NCI-H2227 (cell line): ENCODE data around the gene MACROH2A1.

ENCODE experiments used
- DNase-seq: peaks from one replicate; lab custom pipeline; 2025; ENCODE audit not compliant: unreplicated experiment; lab: John Stamatoyannopoulos, UW

The MACROH2A1 gene

DNA sequence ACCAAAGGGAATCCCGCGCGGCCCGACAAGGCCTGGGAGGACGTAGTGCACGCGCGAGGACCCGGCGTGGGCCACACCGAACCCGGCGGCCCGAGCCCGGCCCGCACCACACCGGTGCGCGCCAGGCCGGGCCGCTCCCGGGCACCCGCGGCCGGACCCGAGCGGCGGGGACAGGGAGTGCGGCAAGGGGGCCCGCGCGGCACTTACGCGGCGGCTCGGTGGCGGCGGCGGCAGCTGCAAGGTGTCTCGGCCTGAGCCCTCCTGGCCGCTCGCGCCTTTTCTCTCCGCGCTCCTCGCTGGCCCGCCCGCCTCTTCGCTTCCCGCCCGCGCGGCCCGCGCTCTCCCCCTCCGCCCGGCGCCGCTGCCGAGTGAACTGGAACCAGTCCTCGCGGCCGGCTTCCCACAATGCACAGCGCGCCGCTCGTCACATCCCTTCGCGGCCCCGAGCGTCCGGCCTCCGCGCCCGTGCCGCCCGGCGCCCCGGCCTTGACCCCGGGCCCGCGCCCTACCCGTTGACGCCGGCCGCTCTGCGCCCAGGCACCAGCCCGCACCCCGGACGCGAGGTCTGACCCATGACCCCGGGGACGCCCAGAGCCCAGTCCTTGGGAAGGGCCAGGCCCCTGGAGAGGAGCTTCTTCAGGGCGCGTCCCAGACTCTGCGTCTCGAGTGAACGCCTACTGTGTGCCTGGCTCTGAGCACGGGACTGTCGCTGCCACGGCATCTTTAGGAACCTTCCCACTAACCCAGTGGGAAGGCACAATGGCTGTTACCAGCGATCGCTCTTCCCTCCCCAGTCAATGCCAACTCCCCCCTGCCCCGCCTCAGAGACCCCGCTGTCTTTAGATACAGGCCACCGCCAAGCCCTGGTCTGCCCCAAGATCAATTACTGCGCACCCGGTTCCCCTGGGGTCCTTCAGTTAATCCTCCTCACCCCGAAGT, at the start of gene MACROH2A1:
Gene MACROH2A1, minus strand, starts transcription at position 377 of the 939 bp plus-strand sequence. CDS start 10,138 bp downstream, outside the sequence.
- peak; percentile 87 for DNase-seq

DNA sequence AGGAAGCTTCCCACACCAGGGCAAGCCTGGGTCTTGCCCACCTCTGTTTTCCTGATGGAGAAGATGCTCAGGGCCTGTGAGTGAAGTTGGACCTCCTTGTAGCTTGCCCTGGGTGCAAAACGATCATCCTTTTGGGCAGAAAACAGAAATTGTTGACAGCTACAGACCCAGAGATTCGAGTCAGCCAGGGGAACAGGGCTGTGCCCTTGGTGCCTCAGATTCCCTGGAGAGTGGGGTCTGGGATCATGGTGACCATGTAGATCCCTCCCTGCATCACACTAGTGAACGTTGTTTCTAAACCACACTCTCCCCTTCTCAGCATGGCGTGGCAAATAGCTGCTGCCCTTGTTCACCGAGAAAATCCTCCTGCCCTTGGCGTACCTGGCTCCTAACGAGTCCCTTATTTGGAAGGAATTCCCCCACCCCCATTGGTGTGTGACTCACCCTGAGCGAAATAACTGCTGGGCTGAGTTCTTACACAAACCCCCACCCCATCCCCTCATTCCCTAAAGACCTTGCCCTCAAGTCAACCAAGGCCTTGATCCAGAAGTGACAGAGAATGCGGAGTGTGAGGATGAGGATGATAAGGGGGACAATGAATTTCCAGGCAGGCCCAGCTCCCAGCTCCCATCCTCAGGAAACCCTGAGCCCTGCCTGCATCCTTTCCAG, 49.2 kb upstream of the MACROH2A1 start:
- no peak for DNase-seq

DNA sequence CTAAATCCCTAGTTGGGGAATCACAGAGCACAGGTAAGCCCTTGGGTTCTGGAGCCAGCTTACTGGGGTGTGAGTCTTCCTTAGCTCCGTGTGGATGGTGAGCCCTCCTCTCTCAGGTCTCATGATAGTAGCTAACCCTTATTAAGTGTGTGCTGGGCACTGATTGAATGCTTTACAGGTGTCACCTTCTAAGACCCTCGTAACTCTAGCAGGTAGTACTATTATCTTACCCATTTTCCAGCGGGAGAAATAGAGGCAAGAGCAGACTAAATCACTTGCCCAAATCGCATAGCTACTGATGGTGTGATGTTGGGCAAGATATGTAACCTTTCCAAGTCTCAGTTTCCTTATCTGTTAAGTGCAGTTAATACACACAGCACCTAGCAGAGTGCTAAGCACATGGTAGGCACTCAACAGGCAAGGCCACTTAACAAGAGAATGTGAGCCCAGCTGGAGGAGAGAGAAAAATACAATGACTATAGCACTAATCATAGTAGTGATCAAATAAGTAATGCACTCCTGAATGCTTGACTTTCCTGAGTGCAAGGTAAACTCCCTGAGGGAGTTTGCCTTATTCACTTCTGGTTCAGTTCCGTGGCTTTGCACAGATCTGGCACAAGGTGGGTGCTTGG, 48.4 kb upstream of the MACROH2A1 start, which contains the start of gene DCANP1:
Gene DCANP1, minus strand, starts transcription at position 51 of the 632 bp plus-strand sequence. CDS start 240 bp downstream, outside the sequence.
- DNase-seq: no peak

DNA sequence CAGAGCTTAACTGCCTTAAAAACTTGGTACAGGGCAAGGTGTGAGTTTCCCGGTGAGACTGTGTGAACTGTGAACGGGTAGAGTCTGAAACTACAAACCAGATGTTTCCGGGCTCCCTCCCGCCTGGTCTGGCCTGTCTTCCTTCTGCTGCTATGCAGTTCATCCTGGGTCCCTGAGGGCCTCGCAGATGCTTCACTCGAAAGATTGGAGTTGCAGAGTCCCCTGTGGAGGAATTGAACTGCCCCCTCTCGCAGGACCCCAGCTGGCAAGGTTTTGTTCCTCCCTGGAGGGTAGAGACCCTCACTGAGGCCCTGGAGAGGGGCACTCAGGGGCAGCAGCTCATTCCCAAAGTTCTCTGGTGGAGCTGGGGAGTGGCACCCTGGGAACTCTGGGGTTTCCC, 47.6 kb upstream of the MACROH2A1 start:
- no peak for DNase-seq

DNA sequence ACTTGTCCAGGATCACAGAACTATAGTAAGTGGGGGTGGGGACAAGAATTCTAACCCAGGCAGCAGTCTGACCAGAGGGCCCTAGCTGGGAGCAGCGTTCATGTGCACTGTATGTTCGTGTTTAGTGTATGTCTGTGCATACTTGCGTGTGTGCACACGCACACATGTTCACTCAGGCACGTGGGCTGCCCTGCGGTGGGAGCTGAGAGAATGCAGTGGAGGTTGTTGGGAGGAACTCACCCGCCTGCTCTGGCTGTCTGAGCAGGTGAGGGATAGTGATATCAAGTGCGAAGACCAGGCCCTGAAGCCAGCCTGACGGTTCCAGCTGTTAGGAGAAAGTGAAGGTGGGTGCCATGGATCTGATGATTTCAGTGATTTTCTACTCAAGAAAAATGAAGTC, 47.2 kb upstream of the MACROH2A1 start:
- DNase-seq: no peak

DNA sequence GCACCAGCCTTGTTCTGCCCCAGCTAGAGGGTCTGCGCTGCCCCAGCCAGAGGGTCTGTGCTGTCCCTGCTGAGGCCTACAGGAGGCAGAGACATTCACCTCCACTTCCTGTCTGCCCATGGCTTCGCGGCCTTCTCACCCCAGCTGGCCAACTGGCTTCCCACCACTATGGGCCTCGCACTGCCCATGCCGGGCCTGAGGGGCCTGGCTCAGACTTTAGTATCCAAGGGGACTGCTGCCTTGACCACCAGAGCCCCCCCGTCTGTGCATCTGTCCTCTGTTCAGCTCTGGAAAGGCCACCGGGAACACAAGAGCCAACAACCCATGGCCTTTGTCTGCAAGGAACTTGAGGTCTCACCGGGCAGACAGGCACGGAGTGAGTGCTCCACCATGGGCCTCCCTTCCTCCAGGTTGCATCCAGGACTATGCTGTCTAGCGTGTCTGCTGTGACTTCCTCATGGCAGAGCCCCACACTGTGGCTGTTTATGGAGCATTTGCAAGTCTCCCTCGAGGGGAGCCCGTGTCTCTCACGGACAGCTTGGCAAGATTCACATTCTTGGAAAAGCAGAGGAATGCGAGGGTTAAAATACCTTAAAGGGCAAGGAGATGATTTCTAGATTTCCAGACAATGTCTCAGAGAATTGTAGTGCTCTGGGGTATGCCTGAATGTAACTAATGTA, 46.4 kb upstream of the MACROH2A1 start:
- no peak for DNase-seq

DNA sequence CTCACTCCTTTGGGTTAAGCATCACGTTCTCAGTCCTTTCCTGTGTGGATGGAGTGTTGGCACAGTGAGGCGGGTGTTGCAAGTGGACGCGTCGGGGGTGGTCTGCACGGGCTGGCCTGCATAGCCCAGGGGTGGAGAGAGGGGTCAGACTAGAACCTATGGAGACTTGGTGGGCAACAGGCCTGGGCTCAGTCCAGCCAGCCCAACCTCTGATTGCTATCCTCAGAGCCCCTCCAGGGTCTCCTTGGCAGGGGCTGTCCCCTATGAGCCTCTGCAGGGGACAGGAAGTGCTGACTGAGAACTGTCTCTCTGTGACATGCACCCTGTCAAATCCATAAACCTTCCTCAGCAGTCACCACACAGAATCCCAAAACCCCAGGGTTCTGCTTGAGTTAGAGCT, 45.9 kb upstream of the MACROH2A1 start:
- no peak for DNase-seq

DNA sequence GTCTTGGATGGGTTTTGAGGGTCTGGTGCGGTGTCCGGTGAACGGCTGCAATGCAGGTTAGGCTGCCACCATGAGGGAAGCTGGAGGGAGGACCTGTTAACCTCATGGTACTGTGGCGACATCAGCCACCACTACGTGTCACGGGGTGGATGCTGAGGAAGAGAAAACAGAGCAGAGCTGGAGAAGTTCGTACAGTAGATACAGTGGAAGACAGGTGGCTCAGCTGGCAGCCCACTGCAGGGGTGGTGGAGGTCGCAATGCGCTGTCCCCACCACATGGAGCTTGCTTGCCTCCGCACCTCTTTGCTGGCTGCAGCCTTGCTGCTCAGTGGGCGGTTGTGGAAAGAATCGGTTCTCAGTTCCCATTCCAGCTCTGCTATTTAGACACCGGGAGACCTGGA, 45.3 kb upstream of the MACROH2A1 start:
- no peak for DNase-seq

DNA sequence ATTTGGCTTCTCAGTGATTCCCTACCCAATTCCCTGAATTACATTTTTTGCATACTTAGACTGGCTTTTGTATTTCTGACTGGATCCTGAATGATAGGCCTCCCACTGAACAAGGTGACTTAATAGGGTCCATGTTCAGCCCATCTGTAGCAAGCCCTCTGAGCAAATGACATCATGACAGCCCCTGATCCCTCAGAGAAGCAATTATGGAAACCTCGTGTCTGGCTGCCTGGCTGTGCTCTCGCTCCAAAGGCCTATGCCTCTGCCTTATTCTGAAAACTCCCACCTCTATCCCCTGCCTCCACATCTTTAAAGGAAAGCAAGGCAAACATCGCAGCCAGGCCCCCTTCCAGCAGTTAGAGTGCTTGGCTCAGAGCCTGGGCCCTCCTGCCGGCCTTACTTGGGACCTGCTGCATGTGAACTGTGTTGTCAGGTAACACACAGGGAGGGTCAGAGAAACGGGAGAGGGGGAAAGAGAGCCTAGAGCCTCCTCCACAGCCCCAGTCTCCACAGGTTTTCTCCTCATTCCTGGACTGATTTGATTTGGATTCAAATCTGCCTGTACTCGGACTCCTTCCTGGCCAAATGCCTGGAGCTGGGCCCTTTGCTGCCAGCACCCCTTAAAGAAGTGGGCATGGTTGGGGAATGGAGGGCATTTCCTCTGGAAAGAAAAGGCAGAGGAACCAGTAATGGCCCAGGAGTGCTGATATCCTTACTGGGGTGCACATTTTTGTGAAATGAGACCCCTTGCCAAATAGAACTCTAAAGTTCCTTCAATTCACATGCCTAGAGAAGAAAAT, 44.3 kb upstream of the MACROH2A1 start:
- peak; percentile 7 for DNase-seq

DNA sequence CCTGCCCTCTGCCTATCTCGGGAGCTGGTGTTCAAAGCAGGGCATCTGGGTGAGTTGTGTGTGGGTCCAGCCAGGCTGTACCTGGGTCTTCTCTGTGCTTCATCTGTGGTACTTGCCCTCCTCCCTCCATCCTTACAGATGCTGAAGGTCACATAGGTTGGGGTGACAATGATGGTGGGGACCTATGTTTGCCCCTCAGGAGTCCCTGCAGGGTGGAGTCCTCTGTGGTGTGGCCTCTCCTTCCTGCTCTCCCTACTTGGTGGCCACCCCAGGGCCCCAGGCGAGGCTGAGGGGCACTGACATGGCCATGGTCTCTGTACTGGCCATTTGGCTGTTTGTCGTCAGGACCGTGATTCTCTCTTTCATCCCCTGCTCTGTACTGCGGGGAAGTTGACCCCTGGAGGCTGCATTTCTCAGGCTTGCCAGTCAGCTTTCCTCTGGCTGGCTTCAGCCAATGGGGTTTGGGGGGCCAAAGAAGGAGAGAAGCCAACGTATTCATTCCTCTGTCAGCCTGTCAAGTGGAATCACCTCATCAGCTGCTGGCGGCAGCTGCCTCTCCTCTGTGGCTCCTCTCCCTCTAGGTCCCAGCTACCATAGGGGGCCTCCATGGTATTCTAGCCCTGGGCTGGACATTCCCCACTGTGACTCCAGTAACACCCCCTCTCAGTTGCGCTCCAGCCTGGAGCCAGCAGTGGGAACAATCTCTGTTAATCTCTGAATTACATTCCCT, 43.6 kb upstream of the MACROH2A1 start:
- no peak for DNase-seq

DNA sequence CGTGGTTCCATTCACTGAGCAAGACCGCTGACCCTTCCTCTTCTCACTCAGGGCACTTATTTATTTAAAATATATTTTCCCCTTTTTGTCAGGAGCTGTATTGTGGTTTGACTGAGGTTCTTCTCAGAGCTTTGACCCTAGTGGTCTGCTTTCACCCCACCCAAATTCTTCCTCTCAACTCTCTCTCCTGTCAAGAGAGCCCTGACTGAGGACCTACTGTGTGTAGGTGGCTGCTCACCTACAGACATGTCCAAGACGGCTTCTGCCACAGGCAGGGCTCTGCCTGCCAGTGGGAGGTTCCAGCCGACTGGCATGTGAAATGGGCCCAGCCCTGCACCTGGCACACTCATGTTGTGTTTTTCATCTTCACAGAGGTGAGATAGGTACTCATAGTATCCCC, 42.9 kb upstream of the MACROH2A1 start:
- DNase-seq: no peak

DNA sequence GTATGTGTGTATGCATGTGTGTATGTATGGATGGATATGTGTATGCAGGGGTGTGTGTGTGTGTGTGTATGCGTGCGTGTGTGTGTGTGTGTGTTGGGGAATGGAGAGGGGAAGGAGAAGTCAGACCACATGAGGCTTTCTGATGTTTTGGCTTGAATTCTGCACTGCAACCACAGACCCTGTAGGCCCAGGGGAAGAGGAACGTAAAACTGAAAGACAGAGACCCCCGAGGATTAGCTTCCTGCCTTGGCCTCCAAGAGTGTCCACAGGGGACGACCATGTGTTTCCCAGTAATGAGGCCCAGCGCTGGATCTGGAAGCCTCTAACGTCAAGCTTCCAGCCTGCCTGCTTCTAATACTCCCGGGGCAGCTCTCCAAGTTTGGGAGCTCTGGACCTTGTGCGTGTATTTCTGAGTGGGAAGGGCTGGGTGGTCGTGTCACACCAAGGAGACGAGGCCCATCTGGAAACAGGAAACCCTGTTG, 42.4 kb upstream of the MACROH2A1 start:
- no peak for DNase-seq

DNA sequence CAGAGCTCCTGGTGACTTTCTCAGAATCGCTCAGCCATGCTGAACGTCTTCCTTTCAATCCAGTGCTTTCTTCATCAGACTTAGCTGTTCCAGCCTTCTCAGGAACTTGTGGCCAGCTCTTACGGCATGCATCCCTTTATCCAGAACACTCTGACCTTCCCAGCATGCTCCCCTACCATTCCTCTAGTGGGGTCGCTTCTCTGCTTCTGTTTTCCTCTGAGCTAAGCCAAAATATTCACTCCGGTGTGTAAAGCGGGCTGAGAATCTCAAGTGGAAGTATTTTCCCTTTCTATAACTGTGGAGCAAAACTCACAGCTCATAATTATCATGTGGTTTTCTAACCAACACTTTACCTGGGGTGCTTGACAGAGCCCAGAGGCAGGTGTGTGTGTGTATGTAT, 41.9 kb upstream of the MACROH2A1 start:
- DNase-seq: no peak

DNA sequence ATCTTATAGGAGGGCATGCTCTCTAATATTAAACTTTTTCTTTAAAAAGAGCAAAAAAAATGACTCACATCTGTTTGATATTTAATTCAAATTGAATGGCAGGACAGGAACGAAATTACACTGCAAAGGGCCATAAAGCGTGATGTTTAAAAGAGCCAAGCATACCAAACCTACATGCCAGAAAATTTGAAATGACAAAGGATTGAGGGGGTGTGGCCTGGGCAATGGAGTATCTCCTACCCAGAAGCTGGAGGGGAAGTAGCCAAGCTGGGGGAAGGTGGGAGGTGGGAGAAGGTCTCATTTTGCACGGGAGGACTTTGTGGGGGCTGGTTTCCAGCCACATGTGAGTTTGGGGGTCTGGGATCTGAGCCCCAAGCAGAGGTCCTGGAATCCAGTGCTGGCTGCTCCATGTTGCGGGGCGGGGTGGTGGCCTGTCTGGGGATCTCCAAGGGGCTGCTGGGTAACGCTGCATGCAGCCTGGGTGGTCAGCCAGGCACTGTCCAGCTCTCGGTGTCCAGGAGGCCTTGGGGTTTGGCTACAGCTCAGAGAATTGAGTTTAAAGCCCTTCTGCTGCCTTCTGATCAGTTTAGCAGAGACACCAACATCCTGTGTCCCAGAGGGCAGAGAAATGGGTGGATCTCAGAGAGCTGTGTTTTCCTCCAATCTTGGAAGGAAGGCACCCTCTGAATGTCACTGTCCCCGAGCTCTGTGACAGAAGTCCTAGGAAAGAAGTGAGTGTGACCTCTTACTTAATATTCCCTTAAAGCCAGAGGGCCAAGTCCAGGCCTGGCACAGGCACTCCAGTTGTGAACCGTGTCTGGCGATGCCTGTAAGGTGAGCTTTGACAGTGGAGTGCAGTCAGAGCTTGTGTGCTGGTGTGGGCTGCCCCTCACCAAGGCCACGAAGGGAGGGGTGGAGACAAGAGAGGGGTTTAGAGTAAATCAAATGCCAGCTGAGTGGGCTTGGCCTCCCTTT, 40.5 kb upstream of the MACROH2A1 start:
- DNase-seq: no peak

DNA sequence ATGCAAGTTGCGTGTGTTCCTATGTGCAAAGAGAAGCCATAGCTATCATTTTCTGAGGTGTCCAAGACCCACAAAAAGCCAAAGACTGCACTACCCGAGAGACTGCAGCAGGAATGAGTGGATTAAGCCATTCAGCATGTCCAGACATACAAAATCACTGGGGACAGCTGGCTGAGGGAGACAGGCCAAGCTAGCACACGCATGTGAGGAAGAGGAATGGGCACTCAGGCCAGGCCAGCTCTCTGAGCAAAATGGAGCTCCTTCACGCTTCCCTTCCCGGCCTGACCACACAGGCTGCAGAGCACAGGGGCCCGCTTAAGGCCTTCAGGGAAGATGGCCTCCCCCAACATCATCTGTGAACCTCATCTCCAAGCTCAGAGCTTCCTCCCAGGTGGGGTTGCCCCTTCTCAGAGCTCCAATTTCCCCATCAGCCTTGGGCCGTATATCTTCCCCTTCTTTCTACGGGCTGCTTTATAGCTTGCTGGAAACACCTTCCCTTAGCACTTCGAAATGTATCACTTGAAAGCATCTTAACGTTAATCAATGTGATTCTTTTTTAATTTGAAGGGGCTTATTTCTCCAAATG, 39.7 kb upstream of the MACROH2A1 start:
- no peak for DNase-seq

DNA sequence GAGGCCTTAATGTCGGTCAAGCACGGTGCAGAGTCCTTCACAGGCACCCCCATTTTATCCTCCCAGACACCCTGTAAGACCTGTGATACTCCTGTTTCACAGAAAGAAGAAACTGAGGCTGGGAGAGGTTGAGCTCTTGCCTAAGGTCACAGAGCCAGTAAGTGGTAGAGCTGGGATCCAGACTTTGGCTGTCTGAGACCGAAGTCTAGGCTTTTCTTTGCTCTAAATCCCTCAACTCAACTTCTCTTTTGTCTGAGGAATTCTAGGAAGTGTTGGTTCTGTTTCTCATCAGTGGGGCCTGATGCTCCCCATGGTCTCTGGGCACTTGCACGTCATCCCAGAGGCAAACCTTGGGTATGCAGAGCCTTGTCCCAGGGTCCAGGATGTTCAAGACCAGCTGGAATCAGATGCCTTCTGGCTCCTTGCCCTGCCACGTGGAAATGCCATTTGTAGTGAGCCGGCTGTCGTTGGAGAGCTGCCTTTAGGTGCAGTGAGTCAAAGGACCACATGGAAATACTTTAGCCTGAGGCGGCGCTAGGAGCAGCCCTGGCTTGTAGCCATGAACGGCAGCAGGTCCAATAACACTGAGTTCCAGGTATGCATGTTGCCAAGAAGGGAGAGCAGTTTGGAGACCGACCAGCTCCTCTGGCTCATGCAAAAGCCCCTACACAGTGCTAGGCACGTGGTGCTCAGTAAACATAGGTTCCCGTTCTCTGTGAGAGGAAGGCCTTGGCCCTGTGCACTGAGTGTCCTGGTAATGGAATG, 38.9 kb upstream of the MACROH2A1 start:
- no peak for DNase-seq

DNA sequence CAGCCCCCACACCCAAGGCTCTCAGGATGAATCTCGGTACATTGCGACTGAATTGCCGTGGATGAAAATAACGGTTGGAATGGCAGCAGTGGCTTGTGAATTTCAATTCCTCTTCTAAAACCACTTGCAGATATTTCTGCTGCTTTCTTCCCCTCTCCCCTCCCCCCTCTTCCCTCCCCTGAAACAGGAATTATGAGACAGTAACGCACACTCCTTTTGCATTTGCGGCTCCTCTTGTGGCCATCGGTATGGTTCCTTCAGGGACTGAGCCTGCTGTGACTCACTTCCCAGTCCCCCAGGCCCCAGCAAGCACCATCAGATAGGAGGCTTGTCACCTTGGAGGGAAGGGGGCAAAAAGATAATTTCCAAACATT, 38.4 kb upstream of the MACROH2A1 start:
- no peak for DNase-seq
